GM18870 (cell line): ENCODE results near the gene SLC25A19.
"Not testable (repeated sequence)": the region's sequence is repeated elsewhere in the genome, so short reads cannot be mapped to it uniquely, and the experiment has no call there.

ENCODE experiments used
- ATAC-seq: cut with Tn5 transposase; IDR thresholded peaks from one replicate; pipeline ENCODE4 v1.9.1; 2021; ENCODE audit warnings: moderate library complexity; ENCODE audit not compliant: unreplicated experiment

The SLC25A19 gene

DNA sequence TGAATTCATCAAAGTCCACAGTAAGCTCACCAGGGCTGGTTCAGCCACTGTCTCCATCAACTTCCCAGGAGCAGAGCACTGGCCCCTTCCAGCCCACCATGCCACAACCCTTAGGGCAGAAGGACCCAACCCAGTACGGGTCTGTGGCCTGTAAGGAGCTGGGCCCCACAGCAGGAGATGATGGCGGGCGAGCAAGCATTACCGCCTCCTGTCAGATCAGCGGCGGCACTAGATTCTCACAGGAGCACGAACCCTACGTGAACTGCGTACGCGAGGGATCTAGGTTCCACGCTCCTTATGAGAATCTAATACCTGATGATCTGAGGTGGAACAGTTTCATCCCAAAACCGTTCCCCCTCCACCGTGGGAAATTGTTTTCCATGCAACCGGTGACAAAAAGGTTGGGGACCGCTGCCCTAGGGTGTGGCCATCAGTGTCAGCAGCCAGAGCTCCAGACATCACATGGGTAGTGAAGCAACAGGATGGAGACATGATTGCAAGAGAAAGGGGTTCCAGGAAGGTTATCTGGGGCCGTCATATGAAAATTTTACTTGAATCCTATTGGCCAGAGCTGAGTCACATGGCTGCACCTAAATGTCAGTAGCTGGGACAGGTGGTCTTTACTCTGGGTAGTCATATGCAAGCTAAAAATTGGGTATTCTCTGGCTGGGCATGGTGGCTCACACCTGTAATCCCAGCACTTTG is 12.4 kb upstream of the SLC25A19 start:
- ATAC-seq = no peak

DNA sequence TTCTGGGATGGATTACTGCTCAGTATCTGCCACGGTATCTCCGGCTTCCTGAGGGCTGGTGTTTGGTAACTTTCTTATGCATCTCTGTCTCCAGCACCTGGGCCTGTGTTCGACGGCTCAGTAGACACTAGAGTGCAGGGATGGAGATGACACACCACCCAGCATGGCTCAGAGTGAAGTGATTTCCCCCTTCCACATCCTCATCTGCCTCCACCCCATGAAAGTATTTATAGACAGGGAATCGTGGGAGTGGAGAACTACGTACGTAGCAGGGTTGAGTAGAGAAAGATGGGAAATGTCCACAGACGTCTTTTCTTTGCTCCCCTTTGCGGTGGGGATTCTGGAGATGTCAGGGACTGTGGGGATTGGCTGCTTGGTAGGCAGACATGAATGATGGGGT is 11.8 kb upstream of the SLC25A19 start:
- ATAC-seq = no peak

DNA sequence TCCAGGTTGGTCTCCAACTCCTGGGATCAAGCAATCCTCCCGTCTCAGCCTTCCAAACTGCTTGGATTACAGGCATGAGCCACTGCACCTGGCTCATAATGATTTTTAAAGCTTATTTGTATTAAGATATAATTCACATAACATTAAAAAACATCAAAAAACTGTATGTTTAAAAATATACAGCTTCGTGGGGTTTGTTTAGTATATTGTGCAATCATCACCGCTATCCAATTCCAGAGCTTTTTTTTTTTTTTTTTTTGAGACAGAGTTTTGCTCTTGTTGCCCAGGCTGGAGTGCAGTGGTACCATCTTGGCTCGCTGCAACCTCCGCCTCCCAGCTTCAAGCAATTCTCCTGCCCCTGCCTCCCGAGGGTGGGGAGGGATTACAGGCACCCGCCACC is 11.0 kb upstream of the SLC25A19 start:
- ATAC-seq = no peak

DNA sequence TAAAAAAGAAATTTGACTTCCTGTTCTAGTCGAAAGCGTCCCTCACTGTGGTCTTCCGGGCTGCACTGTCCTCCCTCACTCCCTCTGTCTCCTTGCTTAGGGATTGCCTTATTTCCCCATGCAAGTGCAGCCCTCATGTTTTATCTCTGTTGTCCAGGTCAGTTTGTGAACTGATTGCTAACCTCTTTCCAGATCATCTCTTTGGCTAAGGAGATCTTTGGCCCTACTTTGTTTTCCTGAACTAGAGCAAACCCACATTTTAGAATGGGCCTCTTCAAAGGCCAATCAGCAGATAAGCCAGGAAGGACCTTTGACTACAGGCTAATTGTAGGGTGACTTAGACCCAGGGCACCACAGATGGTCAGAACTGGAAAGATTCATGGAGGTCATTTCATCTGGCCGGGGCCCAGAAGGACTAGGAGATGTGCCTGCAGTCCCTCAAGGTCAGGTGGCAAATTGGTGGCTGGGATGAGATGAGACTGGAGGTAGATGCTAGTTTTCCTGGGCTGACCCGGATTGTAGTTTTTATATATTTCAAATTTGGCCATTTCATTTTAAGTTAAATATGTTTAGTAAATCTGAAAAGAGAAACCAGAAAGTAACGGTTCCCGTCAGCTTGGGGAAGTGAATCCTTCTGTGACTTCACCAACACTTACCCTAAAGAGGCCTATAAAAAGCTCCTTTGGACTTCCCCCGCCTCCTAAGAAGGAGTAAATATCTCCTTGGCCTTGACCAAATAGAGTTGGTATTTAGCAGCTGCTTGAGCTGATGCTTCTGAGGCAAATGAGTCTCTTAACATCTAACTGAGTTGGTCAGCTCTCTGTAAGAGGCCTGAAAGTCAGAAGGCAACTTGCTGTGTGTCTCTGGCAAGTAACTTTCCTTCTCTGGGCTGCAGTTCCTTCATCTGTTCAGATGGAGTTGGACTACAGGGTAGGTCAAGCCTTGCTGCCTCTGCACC is 6.2 kb upstream of the SLC25A19 start:
- peak; percentile 51 for ATAC-seq

DNA sequence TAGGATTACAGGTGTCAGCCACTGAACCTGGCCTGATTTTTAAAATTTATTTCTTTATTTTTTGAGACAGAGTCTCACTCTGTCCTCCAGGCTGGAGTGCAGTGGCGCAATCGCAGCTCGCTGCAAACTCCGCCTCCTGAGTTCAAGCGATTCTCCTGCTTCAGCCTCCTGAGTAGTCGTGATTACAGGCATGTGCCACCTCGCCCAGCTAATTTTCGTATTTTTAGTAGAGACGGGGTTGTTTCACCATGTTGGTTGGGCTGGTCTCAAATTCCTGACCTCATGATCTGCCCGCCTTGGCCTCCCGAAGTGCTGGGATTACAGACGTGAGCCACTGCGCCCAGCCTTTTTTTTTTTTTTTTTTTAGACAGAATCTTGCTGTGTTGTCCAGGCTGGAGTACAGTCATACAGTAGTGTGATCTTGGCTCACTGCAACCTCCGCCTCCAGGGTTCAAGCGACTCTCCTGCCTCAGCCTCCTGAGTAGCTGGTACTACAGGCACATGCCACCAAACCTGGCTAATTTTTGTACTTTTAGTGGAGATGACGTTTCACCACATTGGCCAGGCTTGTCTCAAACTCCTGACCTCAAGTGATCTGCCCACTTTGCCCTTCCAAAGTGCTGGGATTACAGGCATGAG is 3.7 kb upstream of the SLC25A19 start:
- not testable (repeated sequence) for ATAC-seq

DNA sequence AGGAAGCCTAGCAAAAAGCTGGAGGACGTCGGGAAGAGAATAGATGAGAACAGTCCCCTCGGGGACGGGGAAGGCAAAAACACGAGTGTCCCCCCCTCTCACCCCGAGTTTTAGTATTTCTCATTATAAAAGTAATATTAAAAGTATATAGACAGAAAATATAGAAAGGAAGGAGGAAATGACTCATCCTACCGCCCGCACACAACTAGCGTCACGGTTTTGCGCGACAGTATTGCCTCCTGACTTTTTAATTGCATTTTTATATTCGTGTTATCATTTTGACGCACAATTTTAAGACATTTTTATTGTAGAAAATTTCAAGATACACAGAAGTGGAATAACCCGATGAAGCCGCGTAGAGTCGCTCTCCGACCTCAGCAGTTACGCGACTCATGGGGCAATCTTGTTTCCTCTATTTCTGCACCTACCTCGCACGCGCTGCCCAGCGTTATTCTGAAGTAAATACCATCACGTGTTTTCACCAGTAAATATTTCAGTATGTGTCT is 652 bp upstream of the SLC25A19 start:
- peak; percentile 6 for ATAC-seq

DNA sequence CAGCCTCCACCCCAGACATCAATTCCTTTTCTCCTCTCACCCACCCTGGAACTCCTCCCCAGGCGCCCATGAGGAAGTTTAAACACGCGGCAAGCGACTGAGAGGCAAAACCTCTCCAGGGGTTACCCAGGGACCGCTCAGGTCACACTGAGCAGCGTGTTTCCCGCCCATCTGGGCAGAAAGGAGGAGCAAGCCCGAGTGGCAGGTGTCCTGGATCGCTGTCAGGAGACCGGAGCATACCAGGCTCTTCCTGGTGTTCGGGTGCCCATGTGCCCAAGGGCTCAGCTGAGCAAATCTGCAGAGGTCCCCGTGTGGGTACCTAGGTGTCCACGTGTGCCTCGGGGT is 491 bp downstream of the SLC25A19 start:
- peak; percentile 14 for ATAC-seq

DNA sequence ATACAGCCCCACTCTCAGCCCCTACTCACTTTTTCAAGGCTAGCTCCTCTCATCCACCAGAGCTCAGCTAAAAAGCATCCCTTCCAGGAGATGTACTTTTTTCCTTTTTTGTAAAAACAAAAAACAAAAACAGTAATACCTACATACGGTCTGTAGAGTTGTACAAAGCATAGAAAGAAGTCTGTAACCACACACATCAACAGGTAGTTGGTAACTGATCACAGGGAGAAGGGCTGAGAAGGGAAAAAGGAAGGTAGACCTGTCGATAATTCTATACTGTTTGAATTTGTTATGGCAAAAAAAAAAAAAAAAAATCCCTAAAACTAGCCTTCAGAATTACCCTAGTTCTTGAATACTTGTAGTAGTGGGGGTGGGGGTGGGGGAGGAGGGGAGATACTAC is 874 bp downstream of the SLC25A19 start:
- no peak for ATAC-seq

DNA sequence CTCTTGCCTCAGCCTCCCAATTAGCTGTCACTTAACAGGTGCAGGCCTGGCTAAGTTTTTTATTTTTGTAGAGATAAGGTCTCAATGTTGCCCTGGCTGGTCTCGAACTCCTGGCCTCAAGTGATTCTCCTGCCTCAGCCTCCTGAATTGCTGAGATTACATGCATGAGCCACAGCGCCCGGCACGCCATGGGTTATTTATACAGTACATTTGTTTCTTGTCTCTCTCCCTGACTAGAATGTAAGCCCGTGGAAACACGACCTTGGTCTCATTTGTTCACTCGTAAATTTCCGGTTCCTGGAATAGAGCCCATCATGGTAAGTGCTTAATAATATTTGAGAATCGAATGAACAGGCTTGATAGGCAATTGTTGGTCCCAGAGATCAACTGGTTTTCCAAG is 2.0 kb downstream of the SLC25A19 start:
- ATAC-seq = no peak

DNA sequence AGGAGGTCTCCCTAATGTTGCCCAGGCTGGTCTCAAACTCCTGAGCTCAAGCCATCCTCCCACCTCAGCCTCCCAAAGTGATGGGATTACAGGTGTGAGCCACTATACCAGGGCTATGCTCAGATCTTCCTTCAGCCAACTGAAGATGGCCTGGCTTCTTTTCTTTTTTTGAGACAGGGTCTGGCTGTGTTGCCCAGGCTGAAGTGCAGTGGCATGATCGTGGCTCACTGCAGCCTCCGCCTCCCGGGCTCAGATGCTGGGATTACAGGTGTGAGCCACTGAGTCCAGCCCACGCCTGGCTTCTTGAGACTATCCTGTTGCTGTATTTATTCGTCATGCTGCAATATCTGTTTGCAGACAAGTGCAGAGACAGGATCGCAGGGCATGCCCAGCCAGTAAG is 4.1 kb downstream of the SLC25A19 start:
- ATAC-seq = no peak

DNA sequence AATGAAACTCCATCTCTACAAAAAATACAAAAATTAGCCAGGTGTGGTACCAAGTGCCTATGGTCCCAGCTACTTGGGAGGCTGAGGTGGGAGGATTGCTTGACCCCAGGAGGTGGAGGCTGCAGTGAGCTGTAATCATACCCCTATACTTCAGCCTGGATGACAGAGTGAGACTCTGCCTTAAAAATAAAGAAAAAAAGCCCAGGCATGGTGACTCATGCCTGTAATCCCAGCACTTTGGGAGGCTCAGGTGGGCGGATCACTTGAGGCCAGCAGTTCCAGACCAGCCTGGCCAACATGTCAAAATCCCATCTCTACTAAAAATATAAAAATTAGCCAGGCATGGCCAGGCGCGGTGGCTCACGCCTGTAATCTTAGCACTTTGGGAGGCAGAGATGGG is 9.0 kb downstream of the SLC25A19 start:
- not testable (repeated sequence) for ATAC-seq

DNA sequence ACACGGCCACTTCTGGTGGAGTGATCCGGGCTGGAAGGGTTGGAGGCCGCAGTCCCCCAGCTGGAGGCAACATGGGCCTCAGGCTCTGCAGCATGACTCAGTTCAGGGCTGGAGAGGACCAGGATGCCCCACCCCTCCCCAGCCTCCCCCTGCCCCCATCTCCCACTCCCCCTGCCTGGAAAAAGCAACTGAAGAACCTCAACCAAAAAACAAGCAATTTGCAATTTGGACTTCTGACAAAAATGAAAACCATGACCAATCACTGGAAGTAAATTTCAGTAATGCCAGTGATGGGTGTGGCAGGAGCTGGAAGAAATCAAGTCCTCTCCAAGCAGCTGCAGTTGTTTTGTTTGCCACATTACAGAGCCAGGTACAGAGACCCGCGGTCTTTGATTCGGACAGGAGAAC is 11.6 kb downstream of the SLC25A19 start:
- no peak for ATAC-seq

DNA sequence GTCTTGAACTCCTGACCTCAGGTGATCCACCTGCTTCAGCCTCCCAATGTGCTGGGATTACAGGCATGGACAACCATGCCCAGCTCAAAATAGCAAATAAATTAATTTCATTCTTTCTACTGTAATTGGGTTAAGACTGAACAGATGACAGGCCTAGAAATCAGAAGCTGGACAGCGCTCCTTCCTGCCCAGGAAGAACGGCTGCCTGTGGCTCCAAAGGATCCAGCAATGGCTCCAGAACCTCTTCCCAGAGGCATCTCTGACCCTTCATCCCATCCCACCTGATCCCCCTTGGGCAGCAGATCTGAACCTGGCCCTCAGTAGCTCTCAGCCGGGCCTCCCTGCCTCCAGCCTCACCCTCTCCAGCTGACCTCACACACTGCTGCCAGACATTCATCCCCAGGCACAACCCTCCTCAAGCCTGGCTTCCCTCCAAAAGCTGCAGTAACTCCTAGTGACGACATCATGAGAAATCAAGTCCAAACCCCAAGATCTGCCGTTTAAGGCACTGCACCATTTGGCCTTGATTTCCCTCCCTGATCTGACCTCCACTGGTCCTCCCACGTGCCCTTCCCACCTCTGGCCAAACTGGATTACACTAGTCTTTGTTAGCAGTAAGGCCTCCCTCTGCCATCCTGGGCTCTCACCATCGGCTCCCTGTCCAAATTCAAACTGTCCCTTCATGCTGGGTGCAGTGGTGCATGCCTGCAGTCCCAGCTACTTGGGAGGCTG is 15.1 kb downstream of the SLC25A19 start:
- no peak for ATAC-seq

DNA sequence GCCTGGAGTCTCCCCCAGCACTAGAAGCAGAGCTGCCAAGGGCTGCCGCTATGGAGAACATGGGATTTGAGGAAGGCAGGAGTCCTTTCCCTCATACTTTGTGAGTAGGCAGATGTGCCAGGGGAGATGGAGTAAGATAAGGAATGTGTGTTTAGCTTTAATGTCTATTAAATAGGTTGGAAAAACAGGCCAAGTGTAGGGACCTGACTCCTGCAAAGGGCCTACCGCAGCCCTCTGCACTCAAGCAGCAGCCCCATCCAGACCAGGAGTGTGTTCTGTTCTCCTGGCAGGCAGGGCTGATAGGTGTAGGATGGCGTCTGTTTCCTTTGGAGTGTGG is 16.4 kb downstream of the SLC25A19 start:
- ATAC-seq = no peak

DNA sequence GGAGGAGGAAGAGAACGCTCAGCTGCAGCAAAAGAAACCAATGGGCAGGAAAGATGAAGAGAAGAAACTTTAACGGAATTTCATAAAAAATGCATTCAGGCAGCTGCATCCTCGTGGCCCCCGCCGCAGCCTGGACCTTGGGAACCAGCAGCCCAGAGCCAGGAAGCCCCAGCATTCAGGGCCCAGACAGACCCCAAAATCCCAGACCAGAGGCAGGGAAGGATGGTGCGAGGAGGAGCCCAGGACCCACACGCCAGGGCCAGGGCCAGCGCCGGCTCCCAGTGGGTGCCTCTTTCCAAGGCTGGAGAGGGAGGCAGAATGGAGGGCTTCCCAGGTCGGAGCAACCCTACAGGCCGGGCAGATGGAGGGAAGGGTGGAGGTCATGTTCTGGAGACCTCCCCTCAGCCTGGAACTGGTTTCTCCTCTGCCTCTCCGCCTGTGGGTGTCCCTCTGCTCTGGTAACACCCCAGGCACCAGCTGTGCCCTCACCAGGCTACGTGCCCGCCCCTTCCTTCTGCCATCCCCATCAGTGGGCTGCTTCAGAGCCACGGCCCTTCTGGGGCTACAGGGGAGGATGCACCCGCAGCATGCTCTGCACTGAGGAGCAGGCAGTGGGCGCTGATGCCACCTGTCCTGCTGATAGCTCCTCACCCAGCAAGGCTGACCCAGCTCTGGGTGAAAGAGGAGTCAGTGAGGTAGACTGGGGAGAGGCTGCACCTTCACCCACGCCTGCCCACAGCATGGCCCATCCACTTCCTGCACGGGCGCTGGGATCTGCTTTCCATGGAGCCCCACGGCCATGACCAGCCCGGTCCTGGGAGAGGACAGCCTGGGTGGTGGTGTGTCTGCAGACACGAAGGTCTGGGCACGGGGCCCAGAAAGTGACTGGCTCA is 17.0 kb downstream of the SLC25A19 start:
- no peak for ATAC-seq

DNA sequence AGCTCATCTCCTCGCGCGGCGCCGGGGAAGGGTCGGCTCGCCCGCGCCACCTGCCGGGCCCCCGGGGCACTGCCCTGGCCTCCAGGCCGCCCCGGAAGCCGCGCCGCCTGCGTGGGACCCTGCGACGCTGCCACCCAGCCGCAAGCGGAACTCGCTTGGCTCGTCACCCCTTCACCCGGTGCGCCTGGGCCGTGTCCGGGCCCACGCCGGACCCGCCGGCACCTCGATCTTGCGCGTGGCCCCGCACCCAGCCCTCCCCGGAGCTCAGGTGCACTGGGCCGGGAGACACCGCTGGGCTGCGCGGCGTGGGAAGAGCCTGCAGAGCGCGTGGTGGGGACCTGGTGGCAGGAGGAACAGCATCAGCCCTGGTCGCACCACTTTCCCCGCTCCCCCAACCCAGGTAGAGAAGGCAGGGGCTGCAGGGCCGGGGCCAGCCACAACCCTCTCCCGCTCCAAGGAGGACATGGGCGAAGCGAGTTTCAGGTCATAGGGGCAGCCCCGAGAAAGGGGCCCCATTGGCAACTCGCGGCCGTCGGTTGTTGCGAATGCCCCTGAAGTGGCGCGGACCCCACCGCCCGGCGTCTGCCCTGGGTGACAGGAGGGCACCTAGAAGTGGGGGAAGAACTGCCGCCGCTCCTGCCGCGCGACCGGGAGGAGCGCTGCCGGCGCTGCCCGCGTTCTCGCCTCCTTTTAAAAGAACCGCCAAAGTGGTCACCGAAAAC is 17.8 kb downstream of the SLC25A19 start:
- ATAC-seq = no peak

DNA sequence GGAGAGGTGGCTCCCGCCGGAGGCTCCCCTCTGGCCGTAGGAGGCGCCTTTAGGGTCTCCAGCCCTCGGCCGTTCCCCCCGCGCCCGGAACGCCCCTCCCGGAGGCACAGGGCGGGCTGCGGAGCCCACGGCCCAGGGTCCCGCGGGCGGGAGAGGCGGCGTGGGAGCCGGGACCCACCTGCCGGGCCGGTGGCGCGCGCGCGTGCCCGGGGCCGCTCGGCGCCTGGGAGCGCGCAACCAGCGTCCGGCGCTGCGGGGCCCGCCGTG is 18.3 kb downstream of the SLC25A19 start, which contains the start of gene MIF4GD:
TSS of gene MIF4GD (minus strand) at position 266 of the 267 bp plus-strand sequence. CDS start 1,036 bp downstream, outside the sequence.
- no peak for ATAC-seq

DNA sequence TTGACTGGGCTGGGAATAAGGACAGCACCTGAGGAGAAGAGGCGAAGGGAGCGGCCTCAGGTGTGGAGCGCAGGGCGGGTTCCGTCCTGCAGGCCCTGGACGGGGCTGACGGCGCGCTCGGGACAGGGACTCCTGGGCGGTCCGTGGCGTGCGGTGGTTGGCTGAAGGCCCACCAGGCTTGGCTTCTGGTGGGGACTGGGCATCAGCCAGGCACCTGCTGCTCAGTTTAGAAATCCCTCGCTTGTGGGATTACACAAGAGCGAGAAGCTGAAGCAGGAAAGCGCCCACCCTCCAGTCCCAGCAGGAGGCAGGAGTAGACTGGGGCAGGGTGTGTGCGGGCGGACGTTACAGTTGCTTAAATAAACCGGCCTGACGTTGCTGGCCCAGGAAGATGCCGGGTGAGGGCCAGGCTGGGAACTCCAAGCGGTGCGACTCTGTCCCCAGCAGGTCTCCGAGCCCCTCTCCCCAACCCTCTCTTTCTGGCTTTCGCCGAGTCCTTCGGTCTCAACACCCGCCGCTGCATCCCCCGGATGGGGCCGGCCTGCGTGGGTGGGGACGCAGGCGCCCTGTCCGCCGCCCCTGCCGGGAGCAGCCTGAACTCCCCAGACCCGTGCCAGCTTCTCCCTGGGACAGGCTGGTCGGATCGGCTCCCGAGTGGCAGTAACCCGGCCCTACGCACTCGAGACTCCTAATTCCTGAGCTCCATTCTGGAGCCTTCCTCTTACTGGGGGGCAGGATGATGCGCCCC is 18.8 kb downstream of the SLC25A19 start:
- ATAC-seq = no peak

DNA sequence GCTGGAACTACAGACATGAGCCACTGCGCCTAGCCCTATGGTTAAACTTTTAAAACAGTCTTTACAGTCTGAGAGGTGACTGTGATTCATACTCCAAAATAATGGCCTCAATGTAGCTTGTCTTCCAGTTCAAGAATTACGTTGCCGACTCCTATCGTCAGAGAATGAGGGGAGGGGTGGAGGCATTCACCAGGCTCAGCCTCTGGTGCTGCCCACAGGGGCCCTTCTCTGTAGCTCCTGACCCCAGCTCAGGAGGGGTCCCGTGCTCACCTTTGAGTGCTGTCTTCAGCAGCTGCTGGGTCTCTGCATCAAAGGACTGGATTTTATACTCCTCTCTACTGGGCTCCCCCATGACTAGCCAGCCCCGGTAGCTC is 19.4 kb downstream of the SLC25A19 start:
- ATAC-seq = no peak
